GM08714 (cell line): ENCODE data around the gene DAB1.

Source experiments
- H3K4me3 ChIP-seq: fragments of 200-500 bp; sonication (Bioruptor generic); 2 replicates; pipeline ENCODE4 v1.5.1; 2014; ENCODE audit warnings: mild to moderate bottlenecking, low read length, inconsistent platforms
- ZNF274 ChIP-seq: IDR thresholded peaks from 2 replicates; pipeline ENCODE4 v1.6.1; 2012; ENCODE audit warnings: mild to moderate bottlenecking, low read depth, low read length

The DAB1 gene

DNA sequence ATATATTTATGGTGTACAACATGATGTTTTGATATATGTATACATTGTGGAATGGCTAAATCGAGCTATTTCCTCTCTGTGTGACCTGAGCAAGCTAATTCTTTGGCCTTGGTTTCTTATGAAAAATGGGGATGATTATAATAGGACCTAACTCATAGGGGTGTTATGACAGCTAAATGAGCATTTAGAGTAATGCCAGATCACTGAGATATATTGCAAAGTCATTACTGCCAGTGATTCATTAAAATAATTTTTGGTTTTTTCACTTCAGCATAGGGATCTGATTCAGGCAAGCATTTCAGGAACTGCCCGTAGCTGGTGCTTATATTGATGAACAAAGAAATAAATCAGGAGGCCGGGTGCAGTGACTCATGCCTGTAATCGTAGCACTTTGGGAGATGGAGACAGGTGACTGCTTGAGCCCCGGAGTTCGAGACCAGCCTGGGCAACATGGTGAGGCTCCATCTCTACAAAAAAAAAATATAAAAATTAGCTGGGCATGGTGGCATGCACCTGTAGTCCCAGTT lies 30.7 kb downstream of the DAB1 start:
- TF ChIP-seq ZNF274 = no peak
- no peak overlapping the region for H3K4me3 ChIP-seq

DNA sequence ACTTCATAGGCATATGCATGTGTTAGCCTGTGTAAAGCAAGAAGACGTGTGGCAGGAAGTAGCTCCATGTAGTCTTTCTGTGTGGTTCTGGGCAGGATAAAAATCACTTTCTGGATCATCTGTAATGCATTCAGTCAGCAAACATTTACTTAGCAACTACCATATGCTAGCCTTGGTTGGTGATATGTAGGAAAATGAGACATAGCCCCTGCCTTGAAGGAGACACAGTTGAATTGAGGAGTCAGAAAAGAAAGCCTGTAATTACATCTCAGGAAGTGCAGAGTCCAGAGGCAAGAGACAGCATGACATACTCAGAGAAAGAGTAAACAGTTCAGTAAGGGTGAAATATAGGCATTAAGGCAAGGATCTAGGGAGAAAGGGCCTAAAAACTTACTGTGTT lies 38.5 kb downstream of the DAB1 start:
- TF ChIP-seq ZNF274 = no peak
- H3K4me3 ChIP-seq = no peak overlapping the region

DNA sequence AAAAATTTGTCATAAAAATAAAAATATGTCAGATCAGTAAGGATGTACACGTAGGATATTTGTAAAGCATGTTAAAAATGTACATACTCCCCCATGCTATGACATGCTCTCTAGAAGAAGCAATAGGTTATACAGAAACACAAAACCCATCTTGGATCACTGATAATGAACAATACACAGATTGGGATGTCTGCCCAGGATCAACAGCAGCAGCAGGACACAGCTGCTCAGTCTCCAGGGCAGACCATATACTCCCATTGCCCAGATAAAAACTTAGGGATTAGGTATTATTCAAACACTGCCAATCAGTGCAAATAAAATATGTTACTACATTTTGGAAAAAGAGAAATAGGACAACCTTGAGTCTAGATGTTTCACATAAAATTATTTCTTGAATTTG lies 39.0 kb downstream of the DAB1 start:
- TF ChIP-seq ZNF274 = no peak
- no peak overlapping the region for H3K4me3 ChIP-seq

DNA sequence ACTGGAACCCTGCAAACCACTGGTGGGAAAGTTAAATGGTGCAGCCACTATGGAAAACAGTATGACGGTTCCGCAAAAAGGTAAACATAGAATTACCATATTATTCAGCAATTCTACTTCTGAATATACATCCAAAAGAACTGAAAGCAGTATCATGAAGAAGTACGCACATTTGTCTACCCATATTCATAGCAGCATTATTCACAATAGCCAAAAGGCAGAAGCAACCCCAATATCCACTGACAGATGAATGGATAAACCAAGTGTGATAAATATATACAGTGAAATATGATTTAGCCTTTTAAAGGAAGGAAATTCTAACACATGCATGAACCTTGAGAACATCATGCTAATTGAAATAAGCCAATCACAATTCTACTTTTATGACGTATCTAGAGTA lies 39.6 kb downstream of the DAB1 start:
- H3K4me3 ChIP-seq = no peak overlapping the region
- TF ChIP-seq ZNF274 = no peak

DNA sequence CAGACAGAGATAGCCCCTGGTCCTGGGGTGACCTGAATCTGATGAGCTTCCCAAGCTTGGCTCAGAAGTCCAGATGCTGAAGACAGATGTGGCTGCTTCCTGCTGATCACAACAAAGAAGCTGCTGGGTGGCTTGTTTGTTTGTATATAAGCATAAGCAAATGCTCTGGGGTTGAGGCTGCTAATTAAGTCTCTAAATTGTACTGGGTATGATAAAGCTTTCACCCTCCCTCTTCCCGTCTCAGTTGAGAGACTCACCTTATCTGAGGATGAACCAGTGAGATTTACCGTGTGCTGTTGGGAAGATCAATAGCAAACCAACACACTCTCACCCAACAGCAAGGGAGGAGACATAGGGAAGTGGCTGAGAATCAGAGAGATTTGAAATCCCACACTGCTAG lies 42.0 kb downstream of the DAB1 start:
- no peak for TF ChIP-seq ZNF274
- H3K4me3 ChIP-seq = no peak overlapping the region

DNA sequence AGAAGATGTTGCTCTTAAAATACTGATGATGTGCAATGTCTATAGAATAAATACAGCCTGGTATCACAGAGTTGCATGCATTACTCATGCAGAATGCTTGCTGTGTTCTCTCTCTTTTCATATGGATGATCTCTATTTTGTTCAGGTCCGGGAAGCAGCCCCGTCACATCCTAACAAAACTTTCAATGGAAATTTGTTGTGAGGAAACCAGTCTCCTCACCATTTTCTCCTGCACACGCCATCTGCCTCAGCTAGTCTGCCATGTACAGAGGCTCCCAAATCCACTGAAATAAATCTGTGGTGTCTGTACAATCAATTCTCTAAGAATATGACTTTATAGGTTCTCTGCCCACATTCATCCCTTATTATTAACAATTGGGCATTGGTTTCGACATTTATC lies 42.4 kb downstream of the DAB1 start:
- H3K4me3 ChIP-seq = no peak overlapping the region
- no peak for TF ChIP-seq ZNF274

DNA sequence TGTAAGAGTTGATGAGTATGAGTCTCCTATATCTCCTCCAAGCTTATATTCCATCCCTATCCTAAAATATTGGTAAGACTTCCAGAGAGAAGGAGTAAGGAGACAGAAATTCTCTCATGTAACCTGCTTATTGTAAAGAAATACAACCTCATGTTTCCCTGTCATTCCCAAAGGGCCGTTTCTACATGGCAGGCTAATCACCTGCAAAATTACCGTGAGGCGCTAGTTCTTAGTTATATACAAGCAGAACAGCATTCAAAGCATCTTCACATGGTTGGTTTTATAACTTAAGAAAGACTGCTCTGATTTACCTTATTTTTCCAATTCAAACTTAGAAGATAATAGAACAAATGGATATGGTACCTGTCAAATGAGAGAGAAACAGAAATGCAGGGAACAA lies 42.9 kb downstream of the DAB1 start:
- no peak for TF ChIP-seq ZNF274
- no peak overlapping the region for H3K4me3 ChIP-seq

DNA sequence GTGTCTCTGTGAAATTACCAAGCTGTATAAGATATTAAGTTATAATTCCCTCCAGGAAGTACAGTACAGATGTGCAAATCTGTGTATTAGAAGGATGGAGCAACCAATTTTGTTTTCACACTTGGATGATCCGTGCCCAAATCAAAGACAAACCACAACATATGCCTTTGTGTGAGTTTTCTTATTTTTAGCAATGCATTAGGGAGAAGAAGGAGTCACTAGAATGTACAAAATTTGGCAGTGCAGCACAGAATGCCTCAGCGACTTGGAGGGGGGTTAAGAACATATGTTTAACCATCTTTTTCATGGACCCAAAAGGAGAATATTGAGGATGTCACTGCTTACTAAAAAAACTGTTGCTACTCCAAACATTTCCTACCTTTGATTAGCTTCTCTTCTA lies 45.3 kb downstream of the DAB1 start:
- no peak overlapping the region for H3K4me3 ChIP-seq
- TF ChIP-seq ZNF274 = no peak

DNA sequence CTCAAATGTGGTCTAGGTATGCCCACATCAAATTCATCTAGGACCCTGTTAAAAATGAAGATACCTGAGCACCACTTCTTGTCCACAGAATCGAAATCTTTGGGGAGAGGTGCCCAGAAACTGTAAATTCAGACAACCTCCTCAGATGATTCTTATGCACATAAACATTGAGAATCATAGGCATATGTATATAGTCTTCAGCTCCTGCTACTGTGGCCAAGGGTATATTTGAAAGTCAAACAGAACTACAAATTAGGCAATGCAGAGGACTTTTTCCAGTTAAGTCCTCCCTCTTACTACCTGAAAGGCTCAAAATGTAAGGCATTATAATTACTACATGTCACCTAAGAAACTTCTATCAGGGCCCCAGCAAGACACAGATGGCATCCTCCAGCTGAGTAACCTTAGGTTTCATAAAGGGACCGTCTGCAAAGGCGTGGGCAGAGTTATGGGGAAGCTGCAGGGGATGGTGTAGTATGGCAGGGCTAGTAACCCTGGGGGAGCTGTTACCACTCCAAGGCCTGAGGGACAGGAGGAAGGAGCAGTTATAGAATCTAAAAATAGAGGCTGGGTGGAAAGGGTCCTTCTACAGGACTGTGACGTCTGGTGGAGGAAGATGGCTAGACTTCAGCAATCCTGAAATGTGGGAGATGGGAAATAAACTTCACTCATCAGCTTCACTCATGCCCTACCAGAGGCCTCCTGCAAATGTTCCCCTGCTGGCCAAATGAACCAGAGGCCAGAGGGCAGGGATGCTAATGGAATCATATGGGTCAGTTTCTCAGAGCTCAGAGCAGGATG lies 46.3 kb downstream of the DAB1 start:
- no peak overlapping the region for H3K4me3 ChIP-seq
- no peak for TF ChIP-seq ZNF274

DNA sequence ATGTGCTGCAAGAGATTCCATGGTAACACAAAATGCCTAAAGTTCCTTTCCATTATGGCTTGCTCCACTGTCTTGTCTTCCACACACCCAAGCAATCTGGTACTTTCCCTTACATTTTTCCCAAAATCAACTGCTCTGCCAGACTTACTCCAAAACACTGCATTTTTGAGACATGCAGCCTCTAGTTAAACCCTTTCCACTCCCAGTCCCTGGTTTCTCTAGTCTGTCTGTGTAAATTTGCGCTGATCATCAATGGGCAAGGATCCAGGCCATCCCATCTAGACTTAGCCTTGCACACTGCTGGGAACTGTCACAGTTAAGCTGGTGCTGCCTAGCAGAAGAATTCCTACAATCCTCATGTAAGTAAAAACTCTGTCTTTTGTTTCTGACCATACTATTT lies 47.8 kb downstream of the DAB1 start:
- no peak for TF ChIP-seq ZNF274
- no peak overlapping the region for H3K4me3 ChIP-seq

DNA sequence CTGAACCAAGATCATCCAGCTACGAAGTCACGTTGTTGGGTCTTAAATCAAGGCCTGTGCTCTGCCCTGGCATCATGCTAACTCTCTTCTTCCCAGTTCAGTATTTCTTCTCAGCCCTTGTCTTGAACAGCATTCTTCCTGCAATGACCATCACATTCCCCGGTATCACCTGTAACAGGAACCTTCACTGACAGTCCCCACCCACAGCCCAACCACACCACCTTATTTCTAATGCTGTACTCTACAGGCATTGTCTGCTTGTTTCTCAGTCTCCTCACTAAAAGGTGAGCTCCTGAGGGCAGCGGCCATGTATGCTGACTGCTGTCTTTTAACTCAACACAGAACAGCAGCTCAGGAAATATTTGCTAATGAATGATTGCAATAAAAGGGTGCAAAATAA lies 54.0 kb downstream of the DAB1 start:
- no peak for TF ChIP-seq ZNF274
- H3K4me3 ChIP-seq = no peak overlapping the region

DNA sequence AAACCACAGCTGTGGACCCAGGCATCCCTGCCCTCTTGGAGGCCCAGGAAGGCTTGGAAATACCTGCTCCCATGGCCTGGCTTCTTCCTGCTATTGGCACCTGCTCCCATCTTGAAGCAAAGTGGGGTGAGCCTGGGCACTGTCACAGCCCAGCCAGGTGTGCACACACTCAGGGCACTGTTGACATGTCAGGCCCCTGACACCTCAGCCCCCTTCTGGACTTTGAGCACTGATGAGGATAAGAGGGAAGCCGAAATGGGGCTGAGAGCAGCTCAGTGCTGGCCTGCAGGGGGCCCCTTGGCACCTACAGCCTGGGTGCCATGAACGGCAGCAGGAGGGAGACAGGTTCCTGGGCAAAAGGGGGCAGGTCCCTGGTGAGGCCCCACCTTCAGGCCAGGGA lies 55.9 kb downstream of the DAB1 start:
- no peak for TF ChIP-seq ZNF274

DNA sequence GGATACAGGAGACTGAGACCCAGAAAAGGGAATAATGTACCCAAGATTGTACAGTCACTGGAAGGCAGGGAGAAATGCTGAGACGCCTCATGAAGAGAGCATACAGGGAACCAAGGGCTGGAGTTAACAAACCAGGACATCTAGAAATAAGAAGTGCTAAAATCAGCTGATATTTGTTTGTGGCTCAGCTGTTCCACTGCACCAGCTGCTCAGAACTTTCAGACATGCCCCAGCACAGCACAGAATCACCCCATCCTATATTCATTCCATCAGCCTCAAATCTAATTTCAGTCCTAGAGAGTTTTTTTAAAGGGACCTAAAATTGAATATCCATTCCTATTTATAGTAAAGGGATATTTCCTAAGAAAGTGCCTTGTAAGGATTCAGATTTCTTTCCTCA lies 60.2 kb downstream of the DAB1 start:
- no peak overlapping the region for H3K4me3 ChIP-seq
- TF ChIP-seq ZNF274 = no peak

More for the DNA sequence above, 55.9 kb downstream of the DAB1 start:
- no peak overlapping the region for H3K4me3 ChIP-seq

DNA sequence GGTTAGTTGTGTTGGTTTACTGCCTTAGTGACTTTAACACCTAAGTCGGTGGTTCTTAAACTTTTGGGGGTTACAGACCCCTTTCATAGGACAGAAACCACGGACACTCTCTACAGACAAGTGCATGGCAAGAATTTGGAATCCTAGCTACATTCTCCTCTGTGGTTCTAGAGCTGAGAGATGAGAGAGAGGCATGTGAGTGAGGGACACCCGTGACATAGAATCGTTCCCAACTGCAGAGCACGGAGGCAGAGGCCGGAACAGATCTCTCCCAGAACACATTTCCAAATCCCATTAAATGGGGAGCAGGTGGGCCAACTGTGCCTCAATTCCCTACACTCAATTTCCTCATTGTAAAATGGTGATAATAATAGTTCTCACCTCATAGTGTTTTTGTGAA lies 60.7 kb downstream of the DAB1 start:
- no peak for TF ChIP-seq ZNF274
- no peak overlapping the region for H3K4me3 ChIP-seq

DNA sequence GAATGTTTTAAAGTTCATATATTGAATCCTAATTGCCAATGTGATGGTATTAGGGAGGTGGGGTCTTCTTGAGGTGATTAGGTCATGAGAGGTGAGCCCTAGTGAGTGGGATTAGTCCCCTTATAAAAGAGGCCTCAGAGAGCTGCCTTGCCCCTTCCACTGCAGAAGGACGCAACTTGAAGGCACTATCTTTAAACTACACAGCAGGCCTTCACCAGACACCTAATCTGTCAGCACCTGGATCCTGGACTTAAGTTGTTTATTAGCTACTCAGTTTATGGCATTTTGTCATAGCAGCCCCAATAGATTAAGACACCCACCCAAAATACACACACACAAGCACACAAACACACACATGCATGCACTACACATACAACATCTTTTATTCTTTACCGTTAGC lies 61.4 kb downstream of the DAB1 start:
- H3K4me3 ChIP-seq = no peak overlapping the region
- no peak for TF ChIP-seq ZNF274

DNA sequence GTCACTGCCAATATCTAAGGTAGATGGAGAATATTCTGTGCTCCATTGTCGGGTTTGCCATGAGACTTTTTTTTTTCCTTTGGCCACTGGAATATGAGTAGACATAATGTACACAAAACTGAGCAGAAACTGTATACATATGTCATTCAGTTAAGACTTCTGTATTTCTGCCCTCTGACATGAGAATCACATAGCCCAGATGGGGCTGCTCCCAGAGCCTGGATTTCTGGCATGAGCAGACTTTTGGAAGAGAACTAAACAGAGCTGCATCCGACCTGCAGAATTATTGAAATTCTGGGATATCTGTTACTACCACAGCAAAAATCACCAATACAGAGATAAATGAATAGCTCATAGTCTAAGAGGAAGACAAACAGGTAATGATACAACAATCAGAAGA lies 62.3 kb downstream of the DAB1 start:
- no peak overlapping the region for H3K4me3 ChIP-seq
- TF ChIP-seq ZNF274 = no peak
